ENCODE data around the gene MCMBP.

Gene MCMBP

GRCh38 chr10:119781498-119781897 lies 91.1 kb downstream of the MCMBP start:
- DNase-seq: no peak

GRCh38 chr10:119780879-119781480 lies 91.7 kb downstream of the MCMBP start:
- DNase-seq: no peak

Measured in T-helper 1 cell (primary cell).